Chondrocyte (in vitro differentiated cells): Measurements from ENCODE around the gene HDAC4. TPM values are rescaled to one million over a fixed set of nuclear protein-coding genes. Genes with fewer than 3 reads are reported as not detected.

Source experiments
- DNase-seq: peaks from one replicate; pipeline ENCODE4 v3.0.0; 2021; ENCODE audit warnings: mixed read lengths, low spot score
- H3K27ac Mint-ChIP-seq: one replicate; pipeline ENCODE4 v1.8.0; 2021; ENCODE audit warnings: mild to moderate bottlenecking, moderate library complexity, mixed read lengths; ENCODE audit not compliant: unreplicated experiment
- H3K27me3 Mint-ChIP-seq: 2 replicates; pipeline ENCODE4 v1.8.0; 2021; ENCODE audit warnings: low read depth, mixed read lengths
- H3K36me3 Mint-ChIP-seq: 2 replicates; pipeline ENCODE4 v1.8.0; 2021; ENCODE audit warnings: low read depth, mixed read lengths
- H3K4me1 Mint-ChIP-seq: 2 replicates; pipeline ENCODE4 v1.8.0; 2021; ENCODE audit warnings: low read depth, mild to moderate bottlenecking, mixed read lengths
- H3K4me3 Mint-ChIP-seq: one replicate; pipeline ENCODE4 v1.8.0; 2021; ENCODE audit warnings: mild to moderate bottlenecking, moderate library complexity, mixed read lengths; ENCODE audit not compliant: unreplicated experiment
- H3K9me3 Mint-ChIP-seq: 2 replicates; pipeline ENCODE4 v1.8.0; 2021; ENCODE audit warnings: low read depth, mixed read lengths
- total RNA-seq: library from RNA; stranded (reverse); gene quantifications from 3 replicates; pipeline ENCODE4 v1.2.1, GENCODE V29; 2021
- TF ChIP-seq, protein P1 (sequence below): fragments of 200-600 bp; sonication (generic); IDR thresholded peaks from 2 replicates; pipeline ENCODE4 v1.5.0; 2021; ENCODE audit warnings: antibody characterized with exemption, mild to moderate bottlenecking, moderate library complexity

The HDAC4 gene
- total RNA-seq, 1 donor from 2014 or later = 22.3 TPM

DNA sequence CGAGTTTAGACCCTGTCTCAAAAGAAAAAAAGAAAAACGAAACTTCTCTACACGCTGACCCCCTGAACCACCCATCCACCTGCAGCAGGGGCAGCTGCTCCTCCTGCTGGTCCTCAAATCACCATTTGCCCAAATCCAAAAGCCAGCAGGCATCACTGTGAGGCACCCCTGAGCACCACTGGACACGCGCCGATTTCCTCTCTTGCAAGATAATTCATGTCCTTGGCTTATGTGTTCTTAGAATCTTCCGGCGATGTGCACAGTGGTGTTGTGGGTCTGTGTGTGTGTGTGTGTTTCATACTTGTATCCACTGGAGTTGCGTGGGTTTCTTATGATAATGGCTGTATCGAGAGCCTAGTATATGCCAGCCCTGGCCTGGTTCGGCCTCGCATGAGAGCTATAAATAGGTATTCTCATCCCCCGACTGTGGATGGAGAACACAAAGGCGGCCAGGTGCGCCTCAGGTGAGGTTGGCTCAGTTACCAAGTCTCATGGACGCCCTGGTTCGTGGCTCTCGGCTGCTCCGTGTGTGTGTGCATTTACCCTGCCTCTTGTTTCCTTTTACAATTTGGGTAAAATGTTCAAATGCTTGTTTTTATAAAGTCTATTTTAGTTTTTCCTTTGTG, 235.5 kb downstream of the HDAC4 start:
- Mint-ChIP-seq H3K4me3 (no peak overlapping the region), H3K27me3 (no peaks in the 10 kb centered on the region), H3K9me3 (peaks cover 1% of the 10 kb centered on the region), H3K36me3 (peaks cover 5% of the 10 kb centered on the region), H3K4me1 (no peaks in the 10 kb centered on the region), H3K27ac (no peak overlapping the region)
- TF ChIP-seq, protein P1, sequence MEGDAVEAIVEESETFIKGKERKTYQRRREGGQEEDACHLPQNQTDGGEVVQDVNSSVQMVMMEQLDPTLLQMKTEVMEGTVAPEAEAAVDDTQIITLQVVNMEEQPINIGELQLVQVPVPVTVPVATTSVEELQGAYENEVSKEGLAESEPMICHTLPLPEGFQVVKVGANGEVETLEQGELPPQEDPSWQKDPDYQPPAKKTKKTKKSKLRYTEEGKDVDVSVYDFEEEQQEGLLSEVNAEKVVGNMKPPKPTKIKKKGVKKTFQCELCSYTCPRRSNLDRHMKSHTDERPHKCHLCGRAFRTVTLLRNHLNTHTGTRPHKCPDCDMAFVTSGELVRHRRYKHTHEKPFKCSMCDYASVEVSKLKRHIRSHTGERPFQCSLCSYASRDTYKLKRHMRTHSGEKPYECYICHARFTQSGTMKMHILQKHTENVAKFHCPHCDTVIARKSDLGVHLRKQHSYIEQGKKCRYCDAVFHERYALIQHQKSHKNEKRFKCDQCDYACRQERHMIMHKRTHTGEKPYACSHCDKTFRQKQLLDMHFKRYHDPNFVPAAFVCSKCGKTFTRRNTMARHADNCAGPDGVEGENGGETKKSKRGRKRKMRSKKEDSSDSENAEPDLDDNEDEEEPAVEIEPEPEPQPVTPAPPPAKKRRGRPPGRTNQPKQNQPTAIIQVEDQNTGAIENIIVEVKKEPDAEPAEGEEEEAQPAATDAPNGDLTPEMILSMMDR = no peak
- peak; percentile 41 for DNase-seq

DNA sequence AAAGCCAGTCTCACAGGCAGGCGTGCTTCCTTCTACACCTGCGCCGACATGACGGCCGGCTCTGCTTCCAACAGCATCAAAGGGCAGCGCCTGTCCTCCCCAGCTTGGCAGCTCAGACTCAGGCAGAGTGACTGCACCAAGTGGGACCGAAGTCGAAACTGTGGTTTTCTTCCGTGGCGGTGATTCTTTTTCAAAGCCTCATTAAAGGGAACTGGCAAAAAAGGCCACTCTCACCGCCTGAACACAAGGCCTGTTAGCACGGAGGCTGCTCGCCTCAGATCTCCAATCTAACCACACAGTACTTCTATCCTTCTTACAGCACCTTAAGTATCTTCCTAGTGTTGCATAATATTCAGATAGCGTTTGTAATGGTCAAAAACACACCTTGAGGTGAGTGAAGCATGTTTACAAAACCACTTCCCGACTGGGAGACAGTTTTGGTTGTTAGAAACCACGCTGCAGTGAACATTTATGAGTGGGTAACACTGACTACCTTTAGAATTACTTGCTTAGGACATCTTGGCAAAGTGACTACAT, 236.4 kb downstream of the HDAC4 start:
- Mint-ChIP-seq H3K27ac (no peak overlapping the region), H3K27me3 (no peaks in the 10 kb centered on the region), H3K9me3 (no peaks in the 10 kb centered on the region), H3K4me1 (no peaks in the 10 kb centered on the region), H3K36me3 (peaks cover 4% of the 10 kb centered on the region), H3K4me3 (no peak overlapping the region)
- TF ChIP-seq, protein P1 = no peak
- DNase-seq = peak; percentile 49

DNA sequence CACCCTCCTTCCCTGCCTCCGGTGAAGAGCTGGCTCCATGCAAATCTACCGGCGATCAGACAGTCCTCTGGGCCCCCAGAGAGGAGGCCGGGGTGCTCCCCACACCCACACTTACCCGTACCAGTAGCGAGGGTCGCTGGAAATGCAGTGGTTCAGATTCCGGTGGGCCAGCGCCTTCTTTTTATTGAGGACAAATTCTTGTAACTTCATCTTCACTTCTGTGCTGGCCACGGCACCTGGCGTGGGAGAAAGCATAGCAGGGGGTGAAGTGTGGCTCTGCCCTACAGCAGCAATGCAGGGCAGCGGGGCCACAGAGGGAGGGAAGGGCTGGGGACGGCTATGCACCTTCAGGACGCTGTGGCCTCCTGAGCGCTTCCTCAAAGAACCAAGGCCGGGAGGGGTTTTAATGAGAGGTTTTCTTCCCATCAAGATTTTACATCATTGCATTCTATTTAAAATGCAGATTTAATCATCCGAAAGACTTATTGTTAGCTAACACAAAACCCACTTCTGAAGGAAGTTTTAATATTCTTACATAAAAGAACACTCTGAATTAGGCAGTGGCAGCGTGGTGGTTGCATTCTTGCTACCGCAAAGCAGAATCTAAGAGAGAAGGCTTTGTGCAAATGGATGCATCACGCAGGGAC, 237.0 kb downstream of the HDAC4 start:
- Mint-ChIP-seq H3K27ac (no peak overlapping the region), H3K36me3 (peaks cover 4% of the 10 kb centered on the region), H3K4me1 (no peaks in the 10 kb centered on the region), H3K4me3 (no peak overlapping the region), H3K27me3 (no peaks in the 10 kb centered on the region), H3K9me3 (no peaks in the 10 kb centered on the region)
- DNase-seq = peak; percentile 38
- TF ChIP-seq, protein P1 = no peak

DNA sequence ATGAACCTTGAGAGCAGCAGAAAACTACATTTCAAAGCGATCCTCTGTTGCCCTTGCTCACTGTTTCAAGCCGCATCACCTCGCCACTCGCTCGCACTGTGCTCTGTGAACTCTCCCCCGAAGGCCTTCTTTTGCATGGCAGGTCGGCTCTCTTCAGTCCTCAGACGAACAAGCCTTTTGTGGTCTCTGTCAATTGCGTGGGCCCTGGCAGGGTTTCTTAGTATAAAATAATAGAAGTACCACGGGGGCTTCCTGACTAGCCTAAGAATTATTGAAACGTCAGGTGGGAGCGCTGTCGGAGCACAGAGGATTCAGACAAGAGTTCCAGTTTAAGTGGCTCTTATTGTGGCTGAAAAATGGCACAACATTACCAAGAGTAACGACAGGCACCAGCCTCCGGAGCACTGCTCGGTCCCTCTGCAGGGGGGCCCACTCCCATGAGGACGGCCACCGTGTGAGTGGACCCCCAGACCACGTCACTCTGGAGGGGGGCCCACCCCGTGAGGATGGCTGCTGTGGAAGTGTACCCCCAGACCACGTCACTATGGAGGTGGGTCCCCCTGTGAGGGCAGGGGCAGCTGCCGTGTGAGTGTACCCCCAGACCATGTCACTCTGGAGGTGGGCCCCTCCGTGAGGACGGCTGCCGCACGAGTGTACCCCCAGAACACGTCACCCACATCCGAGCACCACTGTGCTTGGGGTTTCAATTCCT, 237.7 kb downstream of the HDAC4 start:
- peak; percentile 78 for DNase-seq
- H3K4me1 Mint-ChIP-seq = no peaks in the 10 kb centered on the region
- TF ChIP-seq, protein P1 = no peak
- H3K4me3 Mint-ChIP-seq = no peak overlapping the region
- H3K27me3 Mint-ChIP-seq = no peaks in the 10 kb centered on the region
- peaks cover 4% of the 10 kb centered on the region for H3K36me3 Mint-ChIP-seq
- H3K27ac Mint-ChIP-seq = no peak overlapping the region
- no peaks in the 10 kb centered on the region for H3K9me3 Mint-ChIP-seq

DNA sequence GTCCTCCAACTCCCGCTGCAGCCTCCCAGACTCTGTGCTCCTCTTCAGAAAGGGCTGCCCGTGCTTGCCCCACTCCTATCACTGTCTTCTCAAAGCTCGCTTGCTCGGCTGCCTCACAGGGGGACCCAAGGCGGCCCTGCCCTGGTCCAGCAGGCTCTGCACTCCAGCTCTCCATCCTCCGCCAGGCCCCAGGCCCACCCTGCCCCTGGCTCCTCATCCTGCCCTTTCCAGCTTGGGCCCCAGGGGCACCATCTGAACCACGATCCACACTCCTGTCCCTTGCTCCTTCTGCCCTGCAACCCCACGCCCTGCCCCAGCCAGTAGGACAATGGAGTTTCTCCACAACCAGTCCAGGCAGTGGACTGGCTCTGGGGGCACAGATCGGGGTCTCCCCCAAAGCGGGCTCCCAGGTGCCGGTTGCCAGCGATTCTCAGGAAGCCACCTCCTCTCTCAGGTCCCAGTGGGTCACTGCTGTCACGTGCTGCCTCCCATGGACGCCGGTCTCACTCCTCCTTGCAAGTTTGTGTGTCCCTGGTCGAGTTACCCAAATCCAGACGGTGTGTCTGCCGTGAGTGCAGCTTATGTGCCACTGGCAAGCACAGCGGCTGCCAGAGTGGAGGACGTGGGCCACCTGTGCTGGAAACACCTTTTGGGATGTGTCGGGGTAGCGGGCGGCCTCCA, 238.5 kb downstream of the HDAC4 start:
- DNase-seq = peak; percentile 85
- no peak overlapping the region for H3K27ac Mint-ChIP-seq
- peaks cover 3% of the 10 kb centered on the region for H3K36me3 Mint-ChIP-seq
- H3K9me3 Mint-ChIP-seq = no peaks in the 10 kb centered on the region
- no peaks in the 10 kb centered on the region for H3K4me1 Mint-ChIP-seq
- no peaks in the 10 kb centered on the region for H3K27me3 Mint-ChIP-seq
- no peak overlapping the region for H3K4me3 Mint-ChIP-seq
- TF ChIP-seq, protein P1 = no peak
